NCI-H226 (cell line): Measurements from ENCODE around the gene CIP2A.

Experiments used
- DNase-seq: peaks from one replicate; pipeline ENCODE4 v3.0.0-alpha.2; 2015

CIP2A gene

GRCh38 chr3:108555966-108556581 is 33.2 kb downstream of the CIP2A start:
- no peak for DNase-seq

DNA sequence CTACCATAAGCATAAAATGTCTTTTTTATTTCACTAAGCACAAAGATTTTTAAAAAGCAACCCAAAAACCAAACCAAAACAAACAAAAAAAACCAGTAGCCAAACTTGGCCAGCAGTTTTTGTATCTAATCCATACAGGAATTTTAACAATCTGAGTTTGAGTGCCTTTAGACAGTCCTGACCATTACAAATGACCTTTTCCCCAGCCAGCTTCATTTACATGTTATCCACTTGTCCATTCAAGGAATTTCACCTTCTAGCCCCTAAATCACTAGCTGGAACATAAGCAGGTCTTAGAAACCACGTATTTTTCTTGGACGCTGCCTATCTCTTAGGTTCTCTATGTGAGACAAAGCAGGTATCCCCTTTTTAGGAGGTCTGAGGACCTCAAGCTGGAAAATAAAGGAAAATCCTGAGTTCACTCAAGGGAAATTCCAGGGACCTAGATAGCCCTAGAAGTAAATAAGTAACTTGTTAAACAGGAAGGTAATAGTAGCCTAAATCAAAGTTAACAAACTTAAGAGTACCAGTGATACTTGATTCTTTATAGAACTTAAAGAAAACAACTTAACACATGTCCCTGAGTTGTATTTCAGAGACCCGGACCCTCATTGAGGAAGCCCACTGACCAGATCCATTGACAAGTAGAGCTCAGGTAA is 34.2 kb downstream of the CIP2A start:
- no peak for DNase-seq

DNA sequence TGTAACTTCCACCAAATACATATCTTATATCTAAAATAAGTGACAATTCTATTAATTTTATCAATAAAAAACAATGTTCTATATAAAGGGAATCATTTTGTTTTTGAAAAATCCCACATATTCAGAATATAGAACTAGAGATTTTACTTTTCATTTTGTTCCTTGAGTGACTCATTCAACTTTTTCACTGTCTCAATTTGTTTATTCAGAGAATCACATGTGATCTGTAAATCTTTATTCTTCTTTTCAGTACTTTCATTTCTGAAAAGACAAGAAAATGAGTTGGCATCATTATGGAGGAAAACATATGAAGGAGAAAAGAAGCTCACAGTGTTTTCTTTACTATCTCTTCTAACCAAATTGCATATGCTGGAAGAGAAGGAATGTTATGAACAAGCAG is 35.0 kb downstream of the CIP2A start:
- DNase-seq: no peak

DNA sequence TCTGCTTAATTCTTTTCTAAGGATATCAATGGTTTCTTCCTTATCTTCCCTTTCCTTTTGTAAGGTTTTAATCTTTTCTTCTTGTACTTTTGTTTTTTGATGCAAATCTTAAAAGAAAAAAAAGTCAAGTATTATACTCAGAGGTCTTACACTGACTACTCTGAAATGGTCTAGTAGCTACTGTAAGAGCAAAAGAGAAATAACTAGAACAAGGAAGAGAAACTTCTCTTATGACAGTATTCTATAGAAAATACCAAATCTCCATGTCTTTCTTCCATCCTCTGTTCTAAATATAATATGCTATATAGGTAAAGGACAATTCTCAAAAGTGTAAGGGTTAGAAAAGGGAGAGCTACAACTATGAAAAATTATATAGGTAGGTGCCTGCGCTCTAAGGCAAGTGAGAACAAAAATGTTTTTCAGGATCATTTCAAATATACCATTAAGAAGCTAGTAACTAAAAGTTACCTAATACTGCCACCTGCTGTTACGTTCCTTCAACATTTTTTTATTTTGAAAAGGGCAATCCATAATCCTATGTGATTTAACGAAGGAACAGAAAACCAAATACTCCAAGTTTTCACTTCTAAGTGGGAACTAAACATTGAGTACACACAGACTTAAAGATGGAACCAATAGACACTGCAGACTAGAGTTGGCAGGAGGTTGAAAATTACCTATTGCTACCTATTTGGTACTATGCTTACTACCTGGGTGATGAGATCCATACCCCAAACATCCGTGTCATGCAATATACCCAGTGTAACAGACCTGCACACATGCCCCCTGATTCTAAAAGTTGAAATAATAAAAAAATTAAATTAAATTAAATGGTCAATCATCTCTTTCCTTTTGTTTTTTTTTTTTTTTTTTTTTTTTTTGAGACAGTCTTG is 36.7 kb downstream of the CIP2A start:
- no peak for DNase-seq

DNA sequence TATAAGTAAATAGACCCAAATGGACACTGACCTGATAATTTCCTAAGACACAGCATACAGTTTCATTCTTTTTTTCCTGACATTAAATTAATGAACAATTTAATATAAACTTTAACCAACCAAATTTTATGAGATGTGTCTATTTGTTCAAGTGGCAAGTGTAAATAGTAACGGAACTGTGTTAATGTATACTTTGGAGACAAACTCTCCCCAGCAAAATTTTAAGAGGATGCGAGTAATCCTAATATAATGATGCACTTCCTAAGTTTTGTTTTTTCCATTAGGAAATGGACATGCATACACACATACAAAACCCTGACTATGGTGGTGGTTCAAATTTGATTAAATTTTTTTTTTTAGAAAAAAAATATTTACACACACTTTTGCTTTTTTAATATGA is 40.4 kb downstream of the CIP2A start:
- DNase-seq: no peak

DNA sequence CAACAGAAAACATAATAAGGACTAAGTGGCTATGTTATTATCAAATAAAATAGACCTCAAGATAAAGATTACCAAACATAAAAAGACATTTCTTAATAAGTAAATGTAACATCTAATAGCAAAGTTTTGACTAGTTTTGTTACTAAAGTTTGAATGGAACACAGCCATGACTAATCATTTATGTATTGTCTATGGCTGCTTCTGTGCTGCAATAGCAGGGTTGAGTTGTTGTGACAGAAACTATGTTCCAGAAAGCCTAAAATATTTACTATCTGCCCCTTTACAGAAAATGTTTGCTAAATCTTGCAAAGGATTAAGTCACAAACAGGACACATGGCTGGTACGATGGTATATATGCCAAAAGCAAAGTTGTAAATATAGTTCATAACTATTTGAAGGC is 40.9 kb downstream of the CIP2A start:
- no peak for DNase-seq

- DNase-seq: no peak
Measured at GRCh38 chr3:108546692-108547091, 42.5 kb downstream of the CIP2A start.

GRCh38 chr3:108546247-108546646 is 43.0 kb downstream of the CIP2A start:
- no peak for DNase-seq

GRCh38 chr3:108538083-108538482 is 51.2 kb downstream of the CIP2A start:
- no peak for DNase-seq

DNA sequence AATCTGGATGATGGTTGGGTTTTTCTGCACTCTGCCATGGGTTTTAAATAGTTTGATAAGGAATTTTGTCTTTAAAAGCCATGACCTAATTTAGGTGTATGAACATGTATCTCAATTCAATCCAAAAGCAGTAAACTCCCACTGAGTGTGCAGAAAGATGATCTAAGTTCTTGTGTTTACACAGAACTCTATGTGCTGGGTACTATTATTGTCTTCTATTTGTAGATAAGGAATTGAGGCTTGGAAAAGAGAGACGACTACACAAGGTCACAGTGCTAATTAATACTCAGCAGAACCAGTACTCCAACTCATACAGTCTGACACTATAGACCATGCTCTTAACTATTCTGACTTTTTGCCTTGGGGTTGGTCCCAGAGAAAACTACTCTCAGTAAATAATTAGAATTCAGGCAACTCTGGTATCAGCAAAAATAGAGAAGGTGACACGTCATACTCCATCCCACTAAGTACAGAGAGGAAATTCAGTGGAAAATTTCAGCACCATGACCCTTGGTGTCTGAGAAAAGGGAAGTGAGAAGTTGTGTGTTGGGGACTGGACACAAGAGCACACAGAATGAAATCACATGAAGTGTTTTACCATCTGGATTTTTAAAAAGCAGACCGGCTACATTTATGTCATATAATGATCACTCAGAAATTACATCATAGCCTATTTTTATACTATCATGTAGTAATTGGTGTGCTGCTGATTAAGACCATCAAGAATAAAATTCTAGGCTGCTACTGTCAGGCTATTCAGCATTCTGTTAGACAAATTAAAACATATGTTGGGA is 60.6 kb downstream of the CIP2A start:
- DNase-seq: no peak

DNA sequence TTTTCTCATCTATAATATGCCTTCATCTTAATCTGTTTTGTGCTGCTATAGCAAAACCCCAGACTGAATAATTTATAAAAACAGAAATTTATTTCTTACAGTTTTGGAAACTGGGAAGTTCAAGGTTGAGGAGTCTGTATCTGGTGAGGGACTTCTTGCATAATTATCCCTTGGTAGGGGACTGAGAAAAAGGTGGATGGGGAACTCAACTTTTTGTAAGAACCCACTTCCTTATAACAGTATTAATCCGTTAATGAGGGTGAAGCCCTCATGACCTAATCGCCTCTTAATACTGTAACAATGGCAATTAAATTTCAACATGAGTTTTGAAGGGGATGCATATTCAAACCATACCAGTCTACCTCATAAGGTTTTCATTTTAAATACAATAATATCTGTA is 61.4 kb downstream of the CIP2A start:
- no peak for DNase-seq

- no peak for DNase-seq
Measured at GRCh38 chr3:108527109-108527508, 62.1 kb downstream of the CIP2A start.

- no peak for DNase-seq
Measured at GRCh38 chr3:108525971-108526370, 63.3 kb downstream of the CIP2A start.

- DNase-seq: no peak
Measured at GRCh38 chr3:108525256-108525655, 64.0 kb downstream of the CIP2A start.

- no peak for DNase-seq
Measured at GRCh38 chr3:108524537-108524936, 64.7 kb downstream of the CIP2A start.

- peak; percentile 23 for DNase-seq
Measured at GRCh38 chr3:108518895-108519294, 70.3 kb downstream of the CIP2A start.

GRCh38 chr3:108516881-108517280 is 72.4 kb downstream of the CIP2A start:
- no peak for DNase-seq

DNA sequence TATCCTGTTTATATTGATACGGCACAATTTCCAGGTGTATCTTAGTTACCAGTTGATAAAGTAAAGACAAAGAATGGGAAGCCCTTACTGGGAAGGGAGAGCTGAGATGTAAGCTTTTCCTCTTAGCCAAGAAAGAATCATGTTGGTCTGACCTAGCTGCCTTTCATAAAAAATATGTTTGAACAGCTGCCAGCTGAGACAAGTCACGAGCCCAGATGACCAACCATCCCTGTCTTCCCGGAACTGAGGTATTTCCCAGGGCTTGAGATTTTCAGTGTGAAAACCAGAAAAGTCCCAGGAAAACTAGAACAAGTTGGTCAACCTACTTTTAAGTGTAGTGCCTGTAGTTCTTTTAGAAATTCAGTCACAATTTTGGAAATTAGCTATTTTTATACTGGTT is 75.3 kb downstream of the CIP2A start:
- no peak for DNase-seq

GRCh38 chr3:108512671-108513070 is 76.6 kb downstream of the CIP2A start:
- no peak for DNase-seq

GRCh38 chr3:108511490-108511889 is 77.7 kb downstream of the CIP2A start:
- DNase-seq: no peak

DNA sequence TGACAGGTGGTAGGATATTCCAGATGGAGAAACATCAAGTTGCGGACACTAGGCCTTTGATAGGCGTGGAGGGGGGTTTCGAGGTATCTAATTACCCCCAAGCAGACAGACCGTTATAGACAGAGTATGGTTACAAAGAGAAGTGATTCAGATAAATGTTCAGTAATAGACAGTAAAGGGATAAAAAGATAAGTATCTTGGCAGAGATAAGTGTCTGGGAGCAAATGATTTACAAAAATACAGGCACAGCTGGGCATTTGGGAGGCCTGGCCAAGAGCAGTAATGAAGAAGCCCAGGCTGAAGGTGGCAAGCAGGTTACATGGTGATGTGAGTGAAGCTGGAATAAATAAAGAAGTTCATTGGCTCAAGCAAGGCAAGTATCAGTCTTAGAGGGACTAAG is 78.2 kb downstream of the CIP2A start:
- no peak for DNase-seq

GRCh38 chr3:108510496-108510895 is 78.7 kb downstream of the CIP2A start, which contains the start of gene MYH15:
MYH15 (minus strand) TSS chr3:108510596; CDS start chr3:108510530, 66 bp downstream.
- DNase-seq: no peak

DNA sequence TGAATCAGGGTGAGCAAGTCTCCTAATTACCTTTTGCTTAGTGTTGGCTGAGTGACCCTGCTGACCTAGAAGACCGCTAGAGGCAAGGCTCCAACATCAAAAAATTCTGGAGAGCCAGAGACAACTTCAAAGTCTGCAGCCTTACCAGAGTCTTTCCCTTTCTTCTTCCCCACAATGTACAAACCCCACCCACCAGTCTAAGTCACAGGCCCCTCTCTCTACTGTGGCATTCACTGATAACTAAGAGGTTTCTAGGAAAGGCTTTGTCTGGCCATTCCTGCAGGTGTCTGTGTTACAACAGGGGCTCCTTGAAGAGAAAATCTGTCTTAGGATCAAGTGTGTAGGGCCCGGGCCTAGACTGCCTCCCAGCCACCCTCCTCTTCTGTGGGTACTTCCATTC is 79.4 kb downstream of the CIP2A start:
- DNase-seq: no peak
